SH-SY5Y (cell line): ENCODE results near the gene CLCN5.

Source experiments
- GATA2 ChIP-seq: IDR thresholded peaks from 2 replicates; pipeline ENCODE4 v1.6.1; 2011; ENCODE audit warnings: mild to moderate bottlenecking, low read depth, low read length
- GATA3 ChIP-seq: IDR thresholded peaks from 2 replicates; pipeline ENCODE4 v1.6.1; 2011; ENCODE audit warnings: low read depth, mild to moderate bottlenecking, low read length, moderate library complexity

DNA sequence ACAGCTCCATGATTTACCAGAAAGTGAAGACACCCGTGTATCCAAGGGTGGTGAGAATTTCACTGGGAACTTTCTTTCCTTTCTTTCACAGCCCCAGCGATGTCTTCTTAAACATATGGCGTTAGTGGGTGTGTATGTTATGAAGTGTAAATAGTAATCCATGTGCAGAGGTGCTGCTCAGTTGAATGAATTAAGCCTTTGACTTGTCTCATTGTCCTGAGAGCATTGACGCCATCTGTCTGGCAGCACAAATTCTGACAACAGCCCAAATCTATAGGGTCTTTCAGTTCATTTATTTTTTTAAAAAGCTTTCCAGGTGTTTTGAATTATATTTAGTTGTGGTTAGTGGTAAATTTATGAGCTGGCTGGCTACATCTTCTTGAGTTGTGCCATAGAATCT lies 69.4 kb downstream of the CLCN5 start:
- no peak for TF ChIP-seq GATA2
- no peak for TF ChIP-seq GATA3
